Activated T-cell treated with anti-CD3 and anti-CD28 coated beads for 4 hours (primary cell): ENCODE data around the gene PML.
"Not testable (repeated sequence)": the region's sequence is repeated elsewhere in the genome, so short reads cannot be mapped to it uniquely, and the experiment has no call there.

ENCODE experiments used
- DNase-seq: peaks from one replicate; pipeline ENCODE4 v3.0.0-alpha.2; 2020

The PML gene

DNA sequence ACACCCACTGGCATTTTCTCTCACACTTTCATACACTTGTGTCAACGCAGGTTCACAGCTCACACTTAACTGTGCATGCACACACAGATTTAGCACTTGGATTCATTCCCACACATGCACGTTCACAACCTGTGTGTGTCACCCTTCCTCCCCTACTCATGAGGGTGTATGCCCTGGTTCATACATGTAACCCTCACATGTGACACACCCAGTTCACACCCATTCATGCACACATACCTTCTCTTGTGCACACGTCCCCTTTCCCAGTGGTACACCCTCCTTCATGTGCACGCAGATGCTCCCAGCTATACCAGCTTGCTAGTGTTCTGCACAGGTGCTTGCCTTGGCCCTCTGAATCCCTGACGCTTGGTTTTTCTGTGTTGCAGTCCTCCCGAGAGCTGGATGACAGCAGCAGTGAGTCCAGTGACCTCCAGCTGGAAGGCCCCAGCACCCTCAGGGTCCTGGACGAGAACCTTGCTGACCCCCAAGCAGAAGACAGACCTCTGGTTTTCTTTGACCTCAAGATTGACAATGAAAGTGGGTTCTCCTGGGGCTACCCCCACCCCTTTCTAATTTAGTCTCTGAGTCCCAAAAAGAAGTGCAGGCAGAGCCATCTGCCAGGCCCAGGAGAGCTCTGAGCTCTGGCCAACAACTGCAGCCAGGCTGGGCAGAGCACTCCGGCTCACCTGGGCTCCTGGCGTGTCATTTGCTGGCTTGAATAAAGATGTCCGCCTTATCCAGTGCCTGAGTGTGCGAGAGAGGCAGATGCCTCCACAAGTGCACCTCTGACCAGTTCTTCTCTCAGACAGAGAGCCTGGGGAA is 48.3 kb downstream of the PML start:
- no peak for DNase-seq

DNA sequence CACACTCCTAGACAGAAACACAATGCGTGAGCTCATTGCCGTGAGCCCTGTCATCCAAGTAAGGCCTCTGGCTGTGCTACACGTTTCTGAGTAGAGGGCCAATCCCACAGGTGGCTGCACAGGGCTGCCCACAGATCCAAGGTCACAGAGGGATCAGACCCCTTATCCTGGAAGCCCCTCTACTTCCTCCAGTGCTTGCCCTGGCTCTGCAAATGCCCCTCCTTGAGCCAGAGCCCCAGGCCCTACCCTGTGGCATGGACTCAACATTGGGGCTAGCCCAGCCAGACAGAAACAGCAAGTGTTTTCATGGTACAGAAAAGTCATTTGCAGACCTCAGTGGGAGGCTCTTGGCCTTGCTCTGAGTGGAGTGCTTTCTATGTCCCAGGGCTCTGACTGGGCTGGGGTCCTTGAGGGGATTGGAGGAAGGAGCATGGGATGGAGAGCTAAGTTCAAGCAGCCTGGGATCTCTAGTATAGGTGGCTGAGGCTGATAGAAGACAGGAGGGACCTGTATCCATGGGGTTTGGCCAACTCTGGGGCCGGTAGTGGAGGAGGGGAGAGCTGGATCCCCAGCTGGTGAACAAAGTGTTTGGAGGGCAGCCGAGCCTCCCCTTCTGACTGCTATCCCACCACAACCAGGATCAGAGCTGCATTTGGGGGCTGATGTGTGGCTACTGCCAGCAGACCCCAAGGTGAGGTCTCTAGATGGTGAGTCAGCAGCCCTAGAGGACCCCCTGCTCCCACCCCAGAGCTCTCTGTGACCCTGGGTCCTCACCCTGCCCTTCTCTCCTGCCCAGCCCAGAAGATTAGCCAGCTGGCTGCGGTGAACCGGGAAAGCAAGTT is 49.1 kb downstream of the PML start:
- no peak for DNase-seq

- no peak for DNase-seq
Measured at GRCh38 chr15:74044267-74045110, 50.0 kb downstream of the PML start.

- DNase-seq: no peak
Measured at GRCh38 chr15:74045184-74045583, 50.7 kb downstream of the PML start.

DNA sequence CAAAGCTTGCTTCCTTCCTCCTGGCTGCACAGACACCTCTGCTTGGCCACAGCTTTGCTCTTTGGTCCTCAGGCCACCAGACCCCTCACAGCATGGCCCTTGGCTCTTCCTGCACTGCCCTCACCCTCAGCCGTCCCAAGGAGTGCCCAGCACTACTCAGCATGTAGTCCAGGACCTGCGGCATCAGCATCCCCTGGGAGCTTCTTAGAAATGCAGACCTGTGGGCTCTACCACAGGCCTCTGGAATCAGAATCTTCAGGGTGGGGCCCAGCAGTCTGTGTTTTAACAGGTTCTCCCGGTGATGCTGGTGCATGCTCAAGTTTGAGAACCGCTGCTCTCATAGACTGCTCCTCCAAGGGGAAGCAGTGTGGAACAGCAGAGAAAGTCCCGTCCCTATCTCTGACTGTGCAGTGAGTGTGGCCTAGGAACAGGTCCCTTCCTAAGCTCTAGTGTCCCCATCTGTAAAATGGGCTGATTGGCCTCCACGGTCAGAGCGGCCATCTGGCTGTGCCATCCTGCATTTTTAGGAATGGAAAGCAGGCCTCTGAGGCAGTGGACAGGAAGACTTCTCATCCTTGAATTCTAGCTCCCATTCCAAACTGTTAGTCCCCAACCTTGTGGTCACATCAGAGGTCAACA is 51.2 kb downstream of the PML start:
- DNase-seq: no peak

GRCh38 chr15:74046275-74046674 is 51.8 kb downstream of the PML start:
- no peak for DNase-seq

DNA sequence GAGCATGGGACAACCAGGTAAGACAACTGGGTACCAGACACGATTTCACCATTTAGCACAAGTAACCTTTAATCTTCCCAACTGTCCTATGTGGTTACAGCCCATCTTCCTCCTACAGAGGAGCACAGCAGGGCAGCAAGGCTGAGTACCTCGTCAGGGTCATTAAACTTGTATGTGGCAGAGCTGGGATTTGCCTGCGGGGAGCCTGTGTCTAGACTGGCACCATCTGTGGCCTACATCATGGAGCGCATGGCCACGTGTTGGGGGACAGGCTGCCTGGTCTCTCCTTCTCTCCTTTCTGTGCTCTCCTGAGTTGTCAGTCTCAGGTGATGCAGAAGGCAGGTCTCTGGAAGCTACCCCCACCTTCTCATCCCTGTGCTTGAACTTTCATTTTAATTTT is 55.6 kb downstream of the PML start:
- DNase-seq: no peak

DNA sequence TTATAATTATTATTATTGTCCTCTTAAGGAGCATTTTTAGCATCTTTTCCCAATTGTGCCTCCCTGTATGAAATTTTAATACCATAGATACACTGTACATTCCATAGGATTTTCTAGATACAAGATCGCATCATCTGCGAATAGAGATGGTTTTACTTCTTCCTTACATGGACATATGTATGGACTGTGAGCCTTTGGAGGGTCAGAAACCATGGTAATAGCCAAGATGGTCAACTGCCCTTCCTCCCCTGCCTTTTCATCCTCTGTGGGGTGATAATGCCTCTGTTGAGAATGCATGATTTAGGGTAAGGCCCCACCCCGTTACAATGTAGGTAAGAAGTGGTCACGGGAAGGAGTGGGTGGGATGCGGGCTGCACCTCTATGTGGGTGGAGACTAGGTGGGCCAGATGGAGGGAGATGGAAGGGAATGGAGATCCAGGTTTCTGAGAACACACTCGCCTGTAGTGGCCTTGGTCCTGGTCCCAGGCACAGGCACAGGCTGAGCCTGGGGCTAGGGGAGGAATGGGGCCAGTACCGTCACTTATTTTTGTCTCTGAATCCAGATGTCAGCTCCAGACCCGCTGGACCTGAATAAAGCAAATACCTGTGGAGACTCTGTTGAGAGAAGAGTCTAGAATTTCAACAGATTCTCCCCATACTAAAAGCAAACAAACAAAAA is 56.2 kb downstream of the PML start:
- DNase-seq: no peak

DNA sequence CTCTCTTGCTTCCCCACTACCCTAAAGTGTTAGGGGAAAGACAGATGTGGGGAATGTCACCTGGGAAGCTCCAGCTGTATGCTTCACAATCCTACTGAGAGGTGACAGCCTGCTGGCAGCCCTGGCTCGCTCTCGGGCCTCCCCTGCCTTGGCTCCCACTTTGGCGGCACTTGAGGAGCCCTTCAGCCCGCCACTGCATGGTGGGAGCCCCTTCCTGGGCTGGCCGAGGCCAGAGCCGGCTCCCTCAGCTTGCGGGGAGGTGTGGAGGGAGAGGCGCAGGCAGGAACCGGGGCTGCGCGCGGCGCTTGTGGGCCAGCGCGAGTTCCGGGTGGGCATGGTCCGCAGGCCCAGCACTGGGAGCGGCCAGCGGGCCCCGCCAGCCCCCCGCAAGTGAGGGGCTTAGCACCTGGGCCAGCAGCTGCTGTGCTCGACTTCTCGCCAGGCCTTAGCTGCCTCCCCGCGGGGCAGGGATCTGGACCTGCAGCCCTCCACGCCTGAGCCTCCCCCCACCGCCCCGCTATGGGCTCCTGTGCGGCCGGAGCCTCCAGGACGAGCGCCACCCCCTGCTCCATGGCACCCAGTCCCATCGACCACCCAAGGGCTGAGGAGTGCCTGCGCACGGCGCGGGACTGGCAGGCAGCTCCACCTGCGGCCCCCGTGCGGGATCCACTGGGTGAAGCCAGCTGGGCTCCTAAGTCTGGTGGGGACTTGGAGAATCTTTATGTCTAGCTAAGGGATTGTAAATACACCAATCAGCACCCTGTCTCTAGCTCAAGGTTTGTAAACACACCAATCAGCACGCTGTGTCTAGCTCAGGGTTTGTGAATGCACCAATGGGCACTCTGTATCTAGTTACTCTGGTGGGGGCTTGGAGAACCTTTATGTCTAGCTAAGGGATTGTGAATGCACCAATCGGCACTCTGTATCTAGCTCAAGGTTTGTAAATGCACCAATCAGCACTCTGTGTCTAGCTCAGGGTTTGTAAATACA is 58.0 kb downstream of the PML start:
- DNase-seq: not testable (repeated sequence)

GRCh38 chr15:74053517-74053916 is 59.0 kb downstream of the PML start:
- DNase-seq: no peak

DNA sequence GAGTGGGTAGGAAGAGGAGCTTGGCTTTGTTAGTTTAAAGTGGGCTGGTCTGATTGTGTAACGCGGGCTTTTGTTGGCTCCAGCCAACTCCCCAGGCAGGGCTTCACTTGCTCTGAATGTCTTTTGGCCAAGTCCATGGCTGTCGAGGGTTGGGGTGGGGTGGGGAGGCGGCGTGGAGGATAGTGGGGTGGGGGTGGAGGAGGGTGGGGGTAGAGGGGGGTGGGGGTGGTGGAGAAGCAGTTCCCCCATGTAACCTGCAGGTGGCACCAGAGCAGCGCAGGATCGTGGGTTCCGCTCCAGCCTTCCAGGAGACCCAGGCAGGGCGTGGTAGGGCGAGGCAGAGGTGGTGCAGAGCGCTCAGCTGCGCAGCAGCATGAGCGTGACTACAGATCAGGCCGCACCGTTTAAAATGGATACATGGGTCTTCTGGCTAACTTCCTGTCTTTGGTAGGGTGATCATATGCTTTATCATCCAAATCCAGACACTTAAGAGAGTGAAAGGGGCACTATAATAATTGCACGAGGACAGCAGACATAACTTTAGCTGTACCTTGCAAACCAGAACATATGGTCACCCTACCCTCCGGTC is 59.5 kb downstream of the PML start:
- DNase-seq: peak; percentile 48

- DNase-seq: no peak
Measured at GRCh38 chr15:74055804-74056203, 61.3 kb downstream of the PML start.

DNA sequence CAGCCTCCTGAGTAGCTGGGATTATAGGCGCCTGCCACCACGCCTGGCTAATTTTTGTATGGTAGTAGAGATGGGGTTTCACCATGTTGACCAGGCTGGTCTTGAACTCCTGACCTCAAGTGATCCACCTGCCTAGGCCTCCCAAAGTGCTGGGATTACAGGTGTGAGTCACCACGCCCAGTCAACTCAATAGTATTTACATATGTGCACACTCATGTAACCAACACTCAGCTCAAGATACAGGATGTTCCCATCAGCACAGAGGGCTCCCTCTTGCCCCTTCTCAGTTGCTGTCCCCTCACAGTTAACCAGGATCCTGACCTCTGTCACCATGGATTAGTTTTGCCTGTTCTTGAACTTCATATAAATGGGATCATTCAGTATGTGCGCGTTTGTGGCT is 61.8 kb downstream of the PML start:
- DNase-seq: not testable (repeated sequence)

- DNase-seq: not testable (repeated sequence)
Measured at GRCh38 chr15:74059050-74059833, 64.7 kb downstream of the PML start.

DNA sequence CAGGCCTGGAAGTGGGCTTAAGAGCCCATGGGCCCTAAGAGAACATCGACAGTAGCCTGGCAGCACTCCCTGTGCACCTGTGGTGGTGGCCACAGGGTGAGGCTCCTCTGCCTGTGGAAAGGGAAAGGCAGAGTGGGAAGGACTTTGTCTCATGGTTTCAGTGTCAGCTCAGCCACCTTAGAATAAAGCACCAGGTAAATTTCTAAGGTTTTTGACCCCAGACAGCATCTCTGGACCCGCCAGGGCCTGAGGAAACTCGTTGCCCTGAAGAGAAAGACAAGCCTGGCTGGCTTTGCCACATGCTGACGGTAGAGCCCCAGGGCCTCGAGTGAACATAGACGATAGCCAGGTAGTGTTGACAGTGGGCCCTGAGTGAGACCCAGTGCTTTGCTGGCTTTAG is 65.7 kb downstream of the PML start:
- DNase-seq: no peak

DNA sequence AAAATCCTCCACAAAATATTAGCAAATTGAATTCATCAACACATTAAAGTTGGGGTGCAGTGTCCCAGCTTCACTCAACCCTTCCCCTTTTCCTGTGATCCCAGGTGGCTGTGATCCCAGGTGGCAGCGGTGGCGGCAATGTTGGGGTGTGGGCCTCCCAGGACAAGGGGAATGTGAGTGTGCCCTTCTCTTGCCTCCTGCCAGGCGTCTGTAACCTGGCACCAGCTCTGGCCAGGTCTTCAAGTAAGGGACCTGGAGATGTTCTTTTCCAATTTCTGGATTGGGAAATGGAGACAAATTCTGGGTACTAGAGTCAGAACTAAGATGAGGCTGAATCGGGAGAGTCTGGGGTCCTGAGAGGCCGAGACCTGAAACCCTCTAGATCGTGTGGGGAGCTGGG is 67.7 kb downstream of the PML start:
- DNase-seq: no peak

DNA sequence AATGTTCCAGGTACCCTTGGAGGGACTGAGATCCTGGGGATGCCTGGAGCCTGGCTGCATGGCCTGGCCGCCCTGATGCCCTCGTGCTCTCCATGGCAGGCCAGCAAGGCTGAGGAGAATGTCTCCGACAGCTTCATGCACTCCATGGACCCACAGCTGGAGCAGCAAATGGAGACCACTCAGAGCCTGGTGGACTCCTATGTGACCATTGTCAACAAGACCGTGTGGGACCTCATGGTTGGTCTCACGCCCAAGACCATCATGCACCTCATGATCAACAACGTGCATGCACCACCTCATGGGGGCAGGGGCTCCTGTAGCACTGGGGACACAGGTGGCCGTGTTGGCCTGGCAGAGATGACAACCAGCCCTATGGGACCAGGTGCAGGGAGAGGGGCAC is 68.2 kb downstream of the PML start:
- DNase-seq: no peak

- DNase-seq: not testable (repeated sequence)
Measured at GRCh38 chr15:74063425-74064146, 69.1 kb downstream of the PML start.

GRCh38 chr15:74064183-74064582 is 69.7 kb downstream of the PML start:
- DNase-seq: not testable (repeated sequence)
